K562 (cell line): ENCODE measurements around the gene MXI1. TPM values are rescaled to one million over a fixed set of nuclear protein-coding genes. Genes with fewer than 3 reads are reported as not detected.

Experiments used
- ATF1 ChIP-seq, 2 experiments: fragments of 450-650 bp in 1 of 2; IDR thresholded peaks; 2 replicates each; pipeline ENCODE4 v1.6.1; 2016; ENCODE audit warnings: missing compliant biosample characterization in 1 of 2, missing genetic modification characterization in 1 of 2
- ATF7 ChIP-seq: fragments of 450-650 bp; IDR thresholded peaks from 2 replicates; pipeline ENCODE4 v1.7.1; 2014; ENCODE audit warnings: mild to moderate bottlenecking, moderate library complexity
- CHCHD3 ChIP-seq: fragments of 250-450 bp; sonication (Bioruptor Pico); IDR thresholded peaks from 2 replicates; pipeline ENCODE4 v2.1.2; 2022; ENCODE audit warnings: mild to moderate bottlenecking
- ETV5 ChIP-seq: sonication (generic); formaldehyde crosslinking; IDR thresholded peaks from 2 replicates; pipeline ENCODE4 v1.4.0; 2020; ENCODE audit warnings: low read depth, mild to moderate bottlenecking, missing genetic modification reagents
- GATAD2A ChIP-seq: fragments of 450-650 bp; IDR thresholded peaks from 2 replicates; pipeline ENCODE4 v1.6.1; 2017
- KDM5B ChIP-seq: fragments of 200-600 bp; sonication (generic); IDR thresholded peaks from 2 replicates; pipeline ENCODE4 v1.6.1; 2012; ENCODE audit warnings: low read depth, mild to moderate bottlenecking, moderate library complexity, low read length, control low read depth, inconsistent platforms; ENCODE audit not compliant: insufficient replicate concordance
- MAX ChIP-seq: sonication (generic); formaldehyde crosslinking; IDR thresholded peaks from 2 replicates; pipeline ENCODE4 v1.9.0; 2022; ENCODE audit warnings: mild to moderate bottlenecking, missing genetic modification reagents
- MAZ ChIP-seq, 2 experiments: fragments of 450-650 bp in 1 of 2; sonication (generic) in 1 of 2; formaldehyde crosslinking; IDR thresholded peaks in 1 of 2; conservative IDR thresholded peaks in 1 of 2; 2 replicates each; pipeline versions ENCODE4 v1.4.0 to v1.5.0; 2020; ENCODE audit warnings: mild to moderate bottlenecking in 1 of 2, missing genetic modification reagents in 1 of 2
- MTA1 ChIP-seq: fragments of 450-650 bp; IDR thresholded peaks from 2 replicates; pipeline ENCODE4 v1.6.1; 2017; ENCODE audit warnings: borderline replicate concordance
- NFYB ChIP-seq: IDR thresholded peaks from 2 replicates; pipeline ENCODE4 v1.6.1; 2011; ENCODE audit warnings: mild to moderate bottlenecking, moderate library complexity; ENCODE audit not compliant: insufficient read length; ENCODE audit errors: extremely low read depth
- RBFOX2 ChIP-seq: fragments of 200-400 bp; formaldehyde crosslinking; IDR thresholded peaks from 2 replicates; pipeline ENCODE4 v1.6.1; 2017; ENCODE audit warnings: low read depth, mild to moderate bottlenecking, low read length, moderate library complexity
- RCOR1 ChIP-seq, 2 experiments: IDR thresholded peaks; 2 replicates each; pipeline ENCODE4 v1.6.1; 2012; ENCODE audit warnings: low read depth in 2 of 2, low read length in 2 of 2, borderline replicate concordance in 1 of 2, improper control_type of control experiment in 1 of 2
- SAP30 ChIP-seq: fragments of 200-600 bp; sonication (generic); IDR thresholded peaks from 2 replicates; pipeline ENCODE4 v1.6.1; 2012; ENCODE audit warnings: borderline replicate concordance, low read depth, mild to moderate bottlenecking, moderate library complexity, low read length, control low read depth, inconsistent platforms; ENCODE audit not compliant: insufficient read depth, poor library complexity, severe bottlenecking
- SREBF2 ChIP-seq: sonication (generic); formaldehyde crosslinking; IDR thresholded peaks from 2 replicates; pipeline ENCODE4 v1.4.0; 2020; ENCODE audit warnings: mild to moderate bottlenecking, missing genetic modification reagents
- SUPT5H ChIP-seq: fragments of 450-650 bp; IDR thresholded peaks from 2 replicates; pipeline ENCODE4 v1.6.1; 2016
- TEAD1 ChIP-seq, 2 experiments: fragments of 450-650 bp in 1 of 2; sonication (generic) in 1 of 2; formaldehyde crosslinking; IDR thresholded peaks; 2 replicates each; pipeline versions ENCODE4 v1.4.0 to v1.8.0; 2020 to 2022; ENCODE audit warnings: mild to moderate bottlenecking in 2 of 2, missing genetic modification reagents in 1 of 2
- UBTF ChIP-seq, 2 experiments: IDR thresholded peaks; 2 replicates each; pipeline ENCODE4 v1.6.1; 2012; ENCODE audit warnings: improper control_type of control experiment in 2 of 2, low read depth in 2 of 2, low read length in 2 of 2, borderline replicate concordance in 1 of 2
- USF1 ChIP-seq: sonication (generic); formaldehyde crosslinking; IDR thresholded peaks from 2 replicates; pipeline ENCODE4 v1.9.0; 2022; ENCODE audit warnings: mild to moderate bottlenecking, missing genetic modification reagents
- ZC3H8 ChIP-seq: fragments of 450-650 bp; IDR thresholded peaks from 2 replicates; pipeline ENCODE4 v1.6.1; 2017
- ZFX ChIP-seq: sonication (generic); formaldehyde crosslinking; IDR thresholded peaks from 2 replicates; pipeline ENCODE4 v1.8.0; 2022; ENCODE audit warnings: mild to moderate bottlenecking, missing genetic modification reagents, moderate library complexity
- ZNF384 ChIP-seq: IDR thresholded peaks from 2 replicates; pipeline ENCODE4 v1.6.1; 2012; ENCODE audit warnings: low read depth, low read length, improper control_type of control experiment
- polyA plus RNA-seq, 8 experiments: library from polyadenylated mRNA; depleted of rRNA in 4 of 8; stranded (reverse) in 5 of 8; unstranded in 3 of 8; fragments of >200 nt; fragmentation: Nextera tagmentation in 2 of 8; fragmentation: Illumina TruSeq in 1 of 8; extraction: Ambion mirVana in 2 of 8; extraction: Trizol in 1 of 8; gene quantifications; 2 replicates each; pipeline versions ENCODE4 v1.2.1 to v1.2.3, GENCODE V29; 2011 to 2014; ENCODE audit warnings: inconsistent platforms in 1 of 8, missing spikeins in 1 of 8
- total RNA-seq, 7 experiments: library from RNA; depleted of rRNA in 6 of 7; stranded (reverse); fragments of >200 nt in 6 of 7; fragmentation: Illumina TruSeq in 2 of 7; extraction: Trizol in 2 of 7; gene quantifications; 2 replicates each; pipeline versions ENCODE4 v1.2.1 to v1.2.3, GENCODE V29; 2011 to 2021; ENCODE audit warnings: low replicate concordance in 1 of 7
- TF ChIP-seq, protein P1 (sequence below): fragments of 450-650 bp; formaldehyde crosslinking; IDR thresholded peaks from 2 replicates; pipeline ENCODE4 v1.4.0; 2020; ENCODE audit warnings: mild to moderate bottlenecking, moderate library complexity

Gene MXI1
- total and polyA plus RNA-seq, 9 of the 15 experiments (the other 6 are each of a cell fraction or from before 2014, with no cell fraction given) = 9.1 to 23.7 (median 14.8) TPM

GRCh38 chr10:110210674-110211464, 3.5 kb downstream of the MXI1 start (continued):
- TF ChIP-seq SUPT5H (peak; percentile 59; the same call in 1 of the 2 replicates), NFYB (peak; percentile 97), KDM5B (peak; percentile 34), SREBF2 (CRISPR knock-in tag) (no peak), ETV5 (CRISPR knock-in tag) (no peak), UBTF (IDR thresholded peaks at IDR 0.05; ENCODE audit: borderline replicate concordance in 1 of 2, low read depth in 2 of 2, low read length in 2 of 2) (0 out of 4 replicates have a peak, but pooled peaks of 1 of the 2 experiments have one; percentile 7), ZNF384 (0 out of 2 replicates have a peak, but pooled peaks have one; percentile 20), MAX (peak; percentile 88), CHCHD3 (no peak), ATF7 (peak; percentile 96), MAZ (CRISPR knock-in tag; conservative IDR thresholded peaks at IDR 0.05 in 1 of 2, IDR thresholded peaks at IDR 0.05 in 1 of 2) (peak; percentile 47 to 84; a peak in 3 of 4 replicates), TEAD1 (CRISPR knock-in tag; IDR thresholded peaks at IDR 0.05) (0 out of 4 replicates have a peak, but pooled peaks of 1 of the 2 experiments have one; percentile 40), USF1 (CRISPR knock-in tag) (peak; percentile 57), ZFX (peak; percentile 76), SAP30 (peak; percentile 65), MTA1 (peak; percentile 53; the same call in 1 of the 2 replicates), RBFOX2 (peak; percentile 97), ZC3H8 (no peak), GATAD2A (0 out of 2 replicates have a peak, but pooled peaks have one; percentile 31), ATF1 (CRISPR knock-in tag; IDR thresholded peaks at IDR 0.05) (peak; percentile 72), ATF1 (tag; IDR thresholded peaks at IDR 0.05) (peak; percentile 98), RCOR1 (IDR thresholded peaks at IDR 0.05; ENCODE audit: borderline replicate concordance in 1 of 2, low read depth in 2 of 2, low read length in 2 of 2) (no peak)
- TF ChIP-seq, protein P1, sequence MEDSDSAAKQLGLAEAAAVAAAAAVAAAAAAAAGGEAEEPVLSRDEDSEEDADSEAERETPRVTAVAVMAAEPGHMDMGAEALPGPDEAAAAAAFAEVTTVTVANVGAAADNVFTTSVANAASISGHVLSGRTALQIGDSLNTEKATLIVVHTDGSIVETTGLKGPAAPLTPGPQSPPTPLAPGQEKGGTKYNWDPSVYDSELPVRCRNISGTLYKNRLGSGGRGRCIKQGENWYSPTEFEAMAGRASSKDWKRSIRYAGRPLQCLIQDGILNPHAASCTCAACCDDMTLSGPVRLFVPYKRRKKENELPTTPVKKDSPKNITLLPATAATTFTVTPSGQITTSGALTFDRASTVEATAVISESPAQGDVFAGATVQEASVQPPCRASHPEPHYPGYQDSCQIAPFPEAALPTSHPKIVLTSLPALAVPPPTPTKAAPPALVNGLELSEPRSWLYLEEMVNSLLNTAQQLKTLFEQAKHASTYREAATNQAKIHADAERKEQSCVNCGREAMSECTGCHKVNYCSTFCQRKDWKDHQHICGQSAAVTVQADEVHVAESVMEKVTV (CRISPR knock-in tag) = no peak
